ENCODE results near the gene LPP. TPM values are rescaled to one million over a fixed set of nuclear protein-coding genes. Genes with fewer than 3 reads are reported as not detected.

Gene LPP
- total and polyA plus RNA-seq, 10 of the 15 experiments (the other 5 are each of a cell fraction or from before 2014, with no cell fraction given), result under 0.01 to 0.62 (median 0.03) TPM

DNA sequence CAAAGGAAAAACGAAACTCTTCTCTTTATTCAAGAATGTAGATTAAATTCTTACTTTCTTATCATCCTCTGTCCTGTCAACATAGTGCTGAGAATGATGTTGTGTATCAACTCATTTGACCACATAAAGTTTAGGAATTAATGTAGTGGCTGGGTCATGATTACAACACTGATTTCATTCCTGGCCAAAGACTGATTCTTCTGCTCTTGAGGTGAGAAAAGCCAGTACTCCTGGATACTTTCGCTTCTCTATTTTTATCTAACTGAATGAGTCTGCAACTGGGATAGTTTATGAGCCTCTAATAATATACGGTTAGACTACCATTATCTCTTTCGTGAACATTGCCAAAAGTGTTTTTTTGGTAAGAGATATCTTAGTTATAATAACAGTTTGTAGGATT is 173.0 kb downstream of the LPP start:
- in situ Hi-C loops (cut with MboI), result no loop called here
- H3K79me2 ChIP-seq (ENCODE audit: control insufficient read depth, insufficient read depth, low read length), result no peaks in the 10 kb centered on the region
- H4K20me1 ChIP-seq (ENCODE audit: control insufficient read depth, insufficient read depth), result no peaks in the 10 kb centered on the region
- peaks cover 0 to 6% of the 10 kb centered on the region in 2 experiments; a peak in 1 of 4 replicates for H3K27me3 ChIP-seq (replicated peaks in 1 of 2; ENCODE audit: control insufficient read depth in 2 of 2, insufficient read depth in 2 of 2, low read length in 1 of 2)
- WGBS (ENCODE audit: insufficient coverage, insufficient replicate concordance, low lambda C conversion rate, missing lambda C conversion rate), result 18% methylated on average over 4 of the region's 4 CpGs
- no peak overlapping the region for H3K27ac ChIP-seq (ENCODE audit: control insufficient read depth, insufficient read depth)
- no TSS peak for BruUV-seq (replicated peaks)
- H2AFZ ChIP-seq (ENCODE audit: control insufficient read depth, low read depth, low read length), result no peak overlapping the region
- H3K9me3 ChIP-seq (replicated peaks; ENCODE audit: control insufficient read depth, insufficient read depth, low read length), result no peaks in the 10 kb centered on the region; the same call in 2 of the 3 replicates
- ATAC-seq, result no peak
- intact Hi-C loops (cut with micrococcal nuclease; ENCODE audit: unreplicated experiment), result no loop called here
- SMC1A ChIA-PET (ENCODE audit: uncharacterized antibody, unreplicated experiment), result interaction anchor here (1.2 kb wide), 1 partner anchor 67 kb away, joined by 3 read pairs; no protein-coding TSS in a partner anchor
- RAD21 ChIA-PET (ENCODE audit: unreplicated experiment), result no interaction called here
- no peaks in the 10 kb centered on the region for H3K36me3 ChIP-seq (ENCODE audit: control insufficient read depth in 2 of 2, insufficient read depth in 2 of 2, low read length in 1 of 2)
- POLR2A ChIA-PET, result no interaction called here
- TF ChIP-seq ZZZ3 (IDR thresholded peaks at IDR 0.05; ENCODE audit: control insufficient read depth, insufficient read length, low read depth), result no peak
- no peak for TF ChIP-seq MTA3 (IDR thresholded peaks at IDR 0.05; ENCODE audit: borderline replicate concordance, low read length)
- TF ChIP-seq ETV6 (conservative IDR thresholded peaks at IDR 0.05 in 1 of 2, IDR thresholded peaks at IDR 0.05 in 1 of 2; ENCODE audit: borderline replicate concordance in 1 of 2, low read depth in 1 of 2), result no peak
- CTCF ChIA-PET, result interaction anchor here (1.2 to 1.4 kb wide), 2 partner anchors 10 to 580 kb away, joined by 4 read pairs; no protein-coding TSS in a partner anchor
- no peak for FAIRE-seq
- no peak overlapping the region for H3K9ac ChIP-seq (ENCODE audit: control insufficient read depth, insufficient read depth, low read length)
- DNase-seq (ENCODE audit: low read depth, low spot score), result no peak
- H3K4me1 ChIP-seq (ENCODE audit: control insufficient read depth, insufficient read depth, low read length), result no peaks in the 10 kb centered on the region
- H3K4me2 ChIP-seq (ENCODE audit: control insufficient read depth, insufficient read depth), result no peak overlapping the region
- H3K4me3 ChIP-seq, result no peak overlapping the region

DNA sequence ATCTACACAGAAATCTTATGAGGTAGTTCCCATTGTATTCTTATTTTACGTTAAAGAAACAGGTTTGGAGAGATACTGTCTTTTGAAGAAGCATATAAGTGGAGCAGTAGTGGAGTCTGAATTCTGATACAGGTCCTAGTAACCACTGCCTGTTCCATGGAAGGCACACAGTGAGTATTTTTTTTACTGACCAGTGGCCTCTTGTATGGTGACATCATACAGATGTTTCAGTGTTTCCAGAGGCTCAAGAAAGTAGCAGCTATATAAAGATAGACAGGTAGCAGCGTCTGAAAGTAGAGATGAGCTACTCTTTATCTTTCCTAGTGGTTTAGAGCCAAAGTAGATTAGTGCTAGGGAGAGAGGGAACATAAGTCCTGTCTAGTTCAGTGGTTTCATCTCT is 173.5 kb downstream of the LPP start:
- Histone ChIP-seq H3K9ac (ENCODE audit: control insufficient read depth, insufficient read depth, low read length) (no peak overlapping the region), H3K4me3 (no peak overlapping the region), H3K4me2 (ENCODE audit: control insufficient read depth, insufficient read depth) (no peak overlapping the region), H4K20me1 (ENCODE audit: control insufficient read depth, insufficient read depth) (no peaks in the 10 kb centered on the region), H3K9me3 (replicated peaks; ENCODE audit: control insufficient read depth, insufficient read depth, low read length) (no peaks in the 10 kb centered on the region; the same call in 2 of the 3 replicates), H3K36me3 (ENCODE audit: control insufficient read depth in 2 of 2, insufficient read depth in 2 of 2, low read length in 1 of 2) (no peaks in the 10 kb centered on the region), H3K4me1 (ENCODE audit: control insufficient read depth, insufficient read depth, low read length) (no peaks in the 10 kb centered on the region), H2AFZ (ENCODE audit: control insufficient read depth, low read depth, low read length) (no peak overlapping the region), H3K27ac (ENCODE audit: control insufficient read depth, insufficient read depth) (no peak overlapping the region), H3K27me3 (replicated peaks in 1 of 2; ENCODE audit: control insufficient read depth in 2 of 2, insufficient read depth in 2 of 2, low read length in 1 of 2) (peaks cover 0 to 6% of the 10 kb centered on the region in 2 experiments; a peak in 1 of 4 replicates), H3K79me2 (ENCODE audit: control insufficient read depth, insufficient read depth, low read length) (no peaks in the 10 kb centered on the region)
- intact Hi-C loops (cut with micrococcal nuclease; ENCODE audit: unreplicated experiment), result no loop called here
- ChIA-PET POLR2A (no interaction called here), CTCF (interaction anchor here (0.9 to 1.4 kb wide), 4 partner anchors 11 to 586 kb away, joined by 3 to 4 read pairs (median 4); no protein-coding TSS in a partner anchor), RAD21 (ENCODE audit: unreplicated experiment) (no interaction called here), SMC1A (ENCODE audit: uncharacterized antibody, unreplicated experiment) (interaction anchor here (1.2 kb wide), 1 partner anchor 67 kb away, joined by 3 read pairs; no protein-coding TSS in a partner anchor)
- no peak for ATAC-seq
- TF ChIP-seq RAD21 (IDR thresholded peaks at IDR 0.05; ENCODE audit: insufficient read depth, low read depth, low read length), result no peak
- in situ Hi-C loops (cut with MboI), result no loop called here
- 15% methylated on average over 2 of the region's 2 CpGs for WGBS (ENCODE audit: insufficient coverage, insufficient replicate concordance, low lambda C conversion rate, missing lambda C conversion rate)
- DNase-seq (ENCODE audit: low read depth, low spot score), result no peak
- no TSS peak for BruUV-seq (replicated peaks)
- no peak for FAIRE-seq

Measured in GM12878 (cell line).